HG02852 (cell line): Measurements from ENCODE around the gene PSMB11.

ENCODE experiments used
- ATAC-seq: cut with Tn5 transposase; IDR thresholded peaks from one replicate; pipeline ENCODE4 v1.9.1; 2021; ENCODE audit warnings: mild to moderate bottlenecking, moderate library complexity; ENCODE audit not compliant: unreplicated experiment

Gene PSMB11

DNA sequence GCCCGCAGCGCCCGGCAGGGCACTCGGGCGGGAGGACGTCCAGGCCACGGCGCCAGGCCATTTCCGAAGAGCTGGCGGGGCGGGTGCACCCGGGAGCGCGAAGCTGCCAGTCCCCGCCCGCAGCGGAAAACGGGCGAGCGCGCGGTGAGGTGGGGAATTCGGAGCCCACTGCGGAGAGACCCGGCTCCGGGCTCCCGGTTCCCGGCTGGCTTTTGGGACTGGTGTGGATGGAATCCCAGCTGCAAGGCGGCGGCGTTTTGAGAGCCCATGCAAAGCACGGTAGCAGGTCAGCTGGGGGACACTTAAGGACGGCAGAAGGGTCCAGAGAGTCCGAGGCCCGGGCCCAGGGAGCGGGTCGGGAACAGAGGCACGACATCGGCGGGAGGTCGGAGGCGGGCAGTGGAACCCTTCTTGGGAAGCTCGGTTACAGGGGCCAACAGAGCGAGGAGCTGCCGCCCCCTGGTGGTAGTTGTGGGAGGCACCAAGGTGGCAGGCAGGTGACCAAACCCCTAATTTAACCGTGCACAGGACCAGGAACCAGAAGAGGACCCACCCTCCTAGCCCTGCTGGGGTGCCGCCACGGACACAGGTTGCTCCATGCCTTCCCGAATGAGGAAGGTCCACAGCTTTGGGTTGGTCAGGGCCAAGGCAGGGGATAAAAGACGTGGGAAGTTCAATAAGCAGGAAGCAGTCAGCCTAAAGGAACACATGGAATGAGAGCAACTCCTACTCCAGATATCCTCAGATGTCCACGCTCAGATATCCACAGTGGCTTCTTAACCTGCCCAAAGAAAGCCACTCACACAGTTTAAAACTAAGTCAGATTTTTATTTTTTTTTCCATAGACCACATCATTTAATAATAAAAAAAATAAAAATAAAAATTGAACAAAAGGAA lies 16.0 kb downstream of the PSMB11 start:
- ATAC-seq = peak; percentile 53

GRCh38 chr14:23058654-23059504 lies 16.9 kb downstream of the PSMB11 start:
- no peak for ATAC-seq

GRCh38 chr14:23060536-23061260 lies 18.7 kb downstream of the PSMB11 start:
- ATAC-seq = no peak

GRCh38 chr14:23062002-23062401 lies 20.0 kb downstream of the PSMB11 start:
- ATAC-seq = no peak

- ATAC-seq = no peak
These were observed 21.6 kb downstream of the PSMB11 start for GRCh38 chr14:23063601-23064000.

DNA sequence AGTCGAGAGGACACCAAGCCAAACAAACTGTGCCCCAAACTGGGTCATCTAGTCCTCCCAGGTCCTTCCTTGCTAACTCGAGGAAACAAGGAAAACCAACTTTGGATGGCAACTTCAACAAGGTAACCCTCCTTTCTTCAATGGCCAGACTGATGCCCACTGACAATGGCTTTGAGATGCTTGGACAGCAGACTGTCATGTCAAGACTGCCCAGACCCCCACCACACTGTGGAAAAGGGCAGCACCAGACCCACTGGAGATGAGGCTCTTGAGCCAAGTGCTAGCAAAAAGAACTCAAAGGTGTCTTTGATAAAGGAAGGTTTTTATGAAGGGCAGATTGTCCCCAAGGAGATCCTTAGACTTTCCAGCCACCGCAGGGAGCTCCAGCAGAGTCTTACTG lies 24.4 kb downstream of the PSMB11 start:
- ATAC-seq = no peak

GRCh38 chr14:23066855-23067744 lies 25.1 kb downstream of the PSMB11 start:
- no peak for ATAC-seq

GRCh38 chr14:23067847-23068788 lies 26.1 kb downstream of the PSMB11 start:
- ATAC-seq = no peak

DNA sequence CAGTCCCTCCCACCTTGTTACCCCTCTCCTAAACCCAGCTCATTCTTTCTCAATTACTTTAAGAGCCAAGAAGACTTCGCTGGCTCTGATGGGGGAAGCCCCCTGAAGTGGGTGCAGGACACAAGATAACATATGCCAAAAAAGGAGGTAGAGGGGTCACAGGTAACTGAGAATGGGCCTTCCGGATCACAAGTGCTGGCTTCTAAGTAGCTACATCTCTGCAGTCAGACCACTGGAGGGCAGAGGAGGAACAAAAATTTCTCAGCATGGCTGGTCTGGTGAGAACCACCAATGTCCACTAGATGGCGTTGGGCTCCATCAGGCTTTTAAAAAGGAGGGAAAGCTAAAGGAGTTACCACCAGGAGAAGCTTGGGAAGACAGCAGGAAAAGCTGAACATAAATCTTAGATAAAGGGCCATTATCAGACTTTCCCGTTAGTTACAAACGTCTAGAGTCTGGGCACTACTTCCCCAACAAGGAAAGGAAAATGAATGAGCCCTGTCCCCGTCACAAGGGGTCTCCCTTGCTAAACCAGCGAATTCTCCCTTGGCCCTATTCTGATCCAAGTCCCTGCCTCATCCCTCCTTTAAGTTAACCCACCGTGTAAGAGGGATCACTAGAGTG lies 26.9 kb downstream of the PSMB11 start:
- ATAC-seq = peak; percentile 58

DNA sequence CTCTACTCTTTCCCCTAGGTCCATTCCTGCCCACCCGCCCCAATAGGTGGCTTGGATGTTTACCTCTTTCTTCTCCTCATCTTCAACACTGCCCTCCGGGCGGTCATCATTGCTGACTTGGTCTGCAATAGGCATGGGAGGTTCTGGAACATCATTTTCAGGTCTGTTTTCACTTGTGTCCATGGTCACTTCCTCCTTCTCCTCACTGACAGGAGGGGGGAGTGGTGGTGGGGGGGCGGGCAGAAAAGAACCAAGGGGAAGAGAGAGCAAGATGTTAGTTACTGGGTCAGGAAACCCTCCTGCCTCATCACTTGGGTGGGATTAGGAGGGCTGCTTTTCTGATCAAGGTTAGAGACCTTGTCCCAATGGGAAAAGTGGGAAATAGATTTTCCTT lies 27.4 kb downstream of the PSMB11 start:
- no peak for ATAC-seq

GRCh38 chr14:23070262-23071129 lies 28.5 kb downstream of the PSMB11 start:
- ATAC-seq = no peak

- ATAC-seq = peak; percentile 95
These were observed 29.4 kb downstream of the PSMB11 start for GRCh38 chr14:23071244-23071920.

- ATAC-seq = no peak
These were observed 30.0 kb downstream of the PSMB11 start for GRCh38 chr14:23071921-23072539.

DNA sequence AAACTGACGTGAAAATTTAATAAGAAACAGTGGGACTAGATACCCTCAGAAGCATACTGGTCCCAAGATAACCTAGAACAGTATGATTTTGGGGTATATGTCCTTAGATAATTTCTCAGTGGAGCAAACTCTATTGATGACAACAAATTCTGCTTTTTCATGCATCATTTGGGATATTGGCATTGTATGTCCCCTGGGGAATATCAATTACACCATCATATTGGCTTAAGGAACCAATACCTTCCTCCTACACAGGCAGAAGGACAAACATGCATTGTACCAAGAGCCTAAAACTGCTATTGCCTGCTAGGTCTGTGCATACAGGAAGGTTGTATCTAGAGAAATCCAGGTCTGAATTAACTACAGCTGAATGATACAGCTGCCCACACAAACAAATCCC lies 32.9 kb downstream of the PSMB11 start:
- no peak for ATAC-seq

DNA sequence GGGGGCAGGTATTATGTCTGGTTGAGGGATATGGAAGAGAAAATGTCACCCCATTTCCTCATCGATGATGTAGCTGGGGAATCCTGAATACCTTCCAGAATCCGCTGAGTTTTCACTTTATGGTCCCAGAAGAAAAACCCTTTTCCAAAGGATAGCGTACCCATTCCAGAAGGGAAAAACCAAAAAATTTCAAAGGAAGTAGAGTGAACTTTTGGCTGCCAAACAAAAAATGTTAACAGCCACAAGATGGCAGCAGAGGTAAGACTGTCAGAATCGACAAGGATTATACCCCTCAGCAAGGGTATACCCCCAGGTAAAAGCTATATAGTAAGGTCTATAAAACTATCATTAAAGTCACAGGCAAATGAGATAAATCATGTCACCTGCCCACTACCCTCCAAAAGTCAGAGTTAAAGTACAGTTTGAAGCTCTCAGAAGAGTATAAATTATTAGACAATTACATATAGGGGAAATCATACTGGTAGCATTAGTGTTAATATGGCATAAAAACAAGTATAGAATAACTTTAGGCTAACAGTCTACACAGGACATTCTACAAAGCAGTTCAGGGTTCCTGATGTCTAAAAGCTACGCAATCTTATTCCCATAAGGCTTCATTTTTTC lies 34.9 kb downstream of the PSMB11 start:
- ATAC-seq = no peak

- no peak for ATAC-seq
These were observed 36.0 kb downstream of the PSMB11 start for GRCh38 chr14:23077962-23078361.
